Measurements from ENCODE around the gene PITPNB. TPM values are rescaled to one million over a fixed set of nuclear protein-coding genes. Genes with fewer than 3 reads are reported as not detected.

Gene PITPNB
- total and polyA plus RNA-seq, 2 experiments from 2014 or later = 50.9 to 56.0 TPM

DNA sequence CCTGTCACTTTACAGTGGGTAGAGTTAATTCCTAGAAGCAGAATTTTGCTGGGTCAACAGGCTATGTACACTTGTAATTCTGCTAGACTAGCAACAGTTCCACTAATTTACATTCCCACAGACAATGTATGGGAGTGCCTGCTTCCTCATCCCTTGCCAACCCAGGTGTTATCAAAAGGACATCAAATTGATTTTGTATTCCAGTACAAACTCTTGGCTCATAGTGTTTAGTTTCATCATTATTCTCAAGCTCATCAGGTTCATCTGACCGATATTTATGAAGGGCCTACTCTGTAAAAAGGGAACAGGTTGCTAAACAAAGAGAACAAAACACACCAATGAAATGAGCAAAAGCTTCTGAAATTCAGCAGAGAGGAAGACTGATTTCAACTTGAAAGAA is 30.7 kb downstream of the PITPNB start (continued):
- TF ChIP-seq, protein P1, sequence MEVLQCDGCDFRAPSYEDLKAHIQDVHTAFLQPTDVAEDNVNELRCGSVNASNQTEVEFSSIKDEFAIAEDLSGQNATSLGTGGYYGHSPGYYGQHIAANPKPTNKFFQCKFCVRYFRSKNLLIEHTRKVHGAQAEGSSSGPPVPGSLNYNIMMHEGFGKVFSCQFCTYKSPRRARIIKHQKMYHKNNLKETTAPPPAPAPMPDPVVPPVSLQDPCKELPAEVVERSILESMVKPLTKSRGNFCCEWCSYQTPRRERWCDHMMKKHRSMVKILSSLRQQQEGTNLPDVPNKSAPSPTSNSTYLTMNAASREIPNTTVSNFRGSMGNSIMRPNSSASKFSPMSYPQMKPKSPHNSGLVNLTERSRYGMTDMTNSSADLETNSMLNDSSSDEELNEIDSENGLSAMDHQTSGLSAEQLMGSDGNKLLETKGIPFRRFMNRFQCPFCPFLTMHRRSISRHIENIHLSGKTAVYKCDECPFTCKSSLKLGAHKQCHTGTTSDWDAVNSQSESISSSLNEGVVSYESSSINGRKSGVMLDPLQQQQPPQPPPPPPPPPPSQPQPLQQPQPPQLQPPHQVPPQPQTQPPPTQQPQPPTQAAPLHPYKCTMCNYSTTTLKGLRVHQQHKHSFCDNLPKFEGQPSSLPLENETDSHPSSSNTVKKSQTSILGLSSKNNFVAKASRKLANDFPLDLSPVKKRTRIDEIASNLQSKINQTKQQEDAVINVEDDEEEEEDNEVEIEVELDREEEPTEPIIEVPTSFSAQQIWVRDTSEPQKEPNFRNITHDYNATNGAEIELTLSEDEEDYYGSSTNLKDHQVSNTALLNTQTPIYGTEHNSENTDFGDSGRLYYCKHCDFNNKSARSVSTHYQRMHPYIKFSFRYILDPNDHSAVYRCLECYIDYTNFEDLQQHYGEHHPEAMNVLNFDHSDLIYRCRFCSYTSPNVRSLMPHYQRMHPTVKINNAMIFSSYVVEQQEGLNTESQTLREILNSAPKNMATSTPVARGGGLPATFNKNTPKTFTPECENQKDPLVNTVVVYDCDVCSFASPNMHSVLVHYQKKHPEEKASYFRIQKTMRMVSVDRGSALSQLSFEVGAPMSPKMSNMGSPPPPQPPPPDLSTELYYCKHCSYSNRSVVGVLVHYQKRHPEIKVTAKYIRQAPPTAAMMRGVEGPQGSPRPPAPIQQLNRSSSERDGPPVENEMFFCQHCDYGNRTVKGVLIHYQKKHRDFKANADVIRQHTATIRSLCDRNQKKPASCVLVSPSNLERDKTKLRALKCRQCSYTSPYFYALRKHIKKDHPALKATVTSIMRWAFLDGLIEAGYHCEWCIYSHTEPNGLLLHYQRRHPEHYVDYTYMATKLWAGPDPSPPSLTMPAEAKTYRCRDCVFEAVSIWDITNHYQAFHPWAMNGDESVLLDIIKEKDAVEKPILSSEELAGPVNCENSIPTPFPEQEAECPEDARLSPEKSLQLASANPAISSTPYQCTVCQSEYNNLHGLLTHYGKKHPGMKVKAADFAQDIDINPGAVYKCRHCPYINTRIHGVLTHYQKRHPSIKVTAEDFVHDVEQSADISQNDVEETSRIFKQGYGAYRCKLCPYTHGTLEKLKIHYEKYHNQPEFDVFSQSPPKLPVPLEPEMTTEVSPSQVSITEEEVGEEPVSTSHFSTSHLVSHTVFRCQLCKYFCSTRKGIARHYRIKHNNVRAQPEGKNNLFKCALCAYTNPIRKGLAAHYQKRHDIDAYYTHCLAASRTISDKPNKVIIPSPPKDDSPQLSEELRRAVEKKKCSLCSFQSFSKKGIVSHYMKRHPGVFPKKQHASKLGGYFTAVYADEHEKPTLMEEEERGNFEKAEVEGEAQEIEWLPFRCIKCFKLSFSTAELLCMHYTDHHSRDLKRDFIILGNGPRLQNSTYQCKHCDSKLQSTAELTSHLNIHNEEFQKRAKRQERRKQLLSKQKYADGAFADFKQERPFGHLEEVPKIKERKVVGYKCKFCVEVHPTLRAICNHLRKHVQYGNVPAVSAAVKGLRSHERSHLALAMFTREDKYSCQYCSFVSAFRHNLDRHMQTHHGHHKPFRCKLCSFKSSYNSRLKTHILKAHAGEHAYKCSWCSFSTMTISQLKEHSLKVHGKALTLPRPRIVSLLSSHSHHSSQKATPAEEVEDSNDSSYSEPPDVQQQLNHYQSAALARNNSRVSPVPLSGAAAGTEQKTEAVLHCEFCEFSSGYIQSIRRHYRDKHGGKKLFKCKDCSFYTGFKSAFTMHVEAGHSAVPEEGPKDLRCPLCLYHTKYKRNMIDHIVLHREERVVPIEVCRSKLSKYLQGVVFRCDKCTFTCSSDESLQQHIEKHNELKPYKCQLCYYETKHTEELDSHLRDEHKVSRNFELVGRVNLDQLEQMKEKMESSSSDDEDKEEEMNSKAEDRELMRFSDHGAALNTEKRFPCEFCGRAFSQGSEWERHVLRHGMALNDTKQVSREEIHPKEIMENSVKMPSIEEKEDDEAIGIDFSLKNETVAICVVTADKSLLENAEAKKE (CRISPR knock-in tag; IDR thresholded peaks at IDR 0.05) = no peak
- TF ChIP-seq ZNF114 (CRISPR knock-in tag; IDR thresholded peaks at IDR 0.05) (no peak), EZH2phosphoT487 (IDR thresholded peaks at IDR 0.05; ENCODE audit: unreplicated experiment) (no peak), EZH2 (IDR thresholded peaks at IDR 0.05; ENCODE audit: low read depth, unreplicated experiment) (no peak), POLR2AphosphoS5 (IDR thresholded peaks at IDR 0.05; ENCODE audit: low read depth) (no peak), CREB1 (CRISPR knock-in tag; IDR thresholded peaks at IDR 0.05; ENCODE audit: low read depth) (no peak), ZNF331 (CRISPR knock-in tag; IDR thresholded peaks at IDR 0.05; ENCODE audit: low read depth) (no peak), NANOG (IDR thresholded peaks at IDR 0.05; ENCODE audit: borderline replicate concordance) (no peak), STAT1 (IDR thresholded peaks at IDR 0.05; ENCODE audit: unreplicated experiment) (no peak)

DNA sequence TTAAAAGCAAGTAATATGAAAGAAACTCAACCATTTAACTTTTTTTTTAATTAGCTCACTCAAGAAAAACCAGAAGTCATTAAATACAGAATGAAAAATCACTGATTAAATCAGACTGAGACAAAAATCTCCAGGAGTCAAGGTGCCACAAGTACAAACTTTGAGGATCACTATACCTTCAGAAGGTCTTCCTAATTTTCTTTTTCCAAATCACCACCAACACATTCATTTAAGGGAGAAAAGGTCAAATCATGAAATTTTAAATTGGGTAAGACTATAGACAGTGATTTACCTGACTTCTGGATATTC is 32.3 kb downstream of the PITPNB start:
- Histone ChIP-seq H3K9me2 (ENCODE audit: insufficient read depth) (no peaks in the 10 kb centered on the region), H3K27me3 (ENCODE audit: insufficient read depth) (no peaks in the 10 kb centered on the region), H4K20me1 (replicated peaks; ENCODE audit: insufficient read depth) (peaks cover 10% of the 10 kb centered on the region), H3K79me2 (replicated peaks; ENCODE audit: insufficient read depth) (no peaks in the 10 kb centered on the region; the same call in 1 of the 2 replicates), H3K4me1 (ENCODE audit: insufficient read depth) (peaks cover 33% of the 10 kb centered on the region), H3K36me3 (ENCODE audit: insufficient read depth) (peaks cover 12% of the 10 kb centered on the region; the same call in 1 of the 2 replicates), H3K27ac (ENCODE audit: low read depth) (peak overlapping the region; percentile 20; the same call in 1 of the 2 replicates), H3K4me2 (no peak overlapping the region), H3F3A (replicated peaks; ENCODE audit: low read depth) (no peaks in the 10 kb centered on the region), H2AFZ (no peak overlapping the region), H3K4me3 (no peak overlapping the region)
- ATAC-seq (no peak), DNase-seq (ENCODE audit: low spot score) (no peak)
- peaks cover 42% of the 10 kb centered on the region for H3K4me1 Mint-ChIP-seq
- peaks cover 2% of the 10 kb centered on the region for H3K27me3 Mint-ChIP-seq (ENCODE audit: insufficient read depth, low read depth, poor library complexity)
- no peaks in the 10 kb centered on the region for H3K9me3 Mint-ChIP-seq
- H3K4me3 Mint-ChIP-seq = no peak overlapping the region
- peak overlapping the region; percentile 11; the same call in 1 of the 2 replicates for H3K27ac Mint-ChIP-seq
- peaks cover 22% of the 10 kb centered on the region for H3K36me3 Mint-ChIP-seq (ENCODE audit: low read depth)
- TF ChIP-seq STAT1 (IDR thresholded peaks at IDR 0.05; ENCODE audit: unreplicated experiment) = no peak
- TF ChIP-seq EZH2 (IDR thresholded peaks at IDR 0.05; ENCODE audit: low read depth, unreplicated experiment) = no peak
- no peak for TF ChIP-seq NANOG (IDR thresholded peaks at IDR 0.05; ENCODE audit: borderline replicate concordance)
- TF ChIP-seq CREB1 (CRISPR knock-in tag; IDR thresholded peaks at IDR 0.05; ENCODE audit: low read depth) = no peak
- TF ChIP-seq EZH2phosphoT487 (IDR thresholded peaks at IDR 0.05; ENCODE audit: unreplicated experiment) = no peak
- TF ChIP-seq ZNF114 (CRISPR knock-in tag; IDR thresholded peaks at IDR 0.05) = no peak
- TF ChIP-seq, protein P2, sequence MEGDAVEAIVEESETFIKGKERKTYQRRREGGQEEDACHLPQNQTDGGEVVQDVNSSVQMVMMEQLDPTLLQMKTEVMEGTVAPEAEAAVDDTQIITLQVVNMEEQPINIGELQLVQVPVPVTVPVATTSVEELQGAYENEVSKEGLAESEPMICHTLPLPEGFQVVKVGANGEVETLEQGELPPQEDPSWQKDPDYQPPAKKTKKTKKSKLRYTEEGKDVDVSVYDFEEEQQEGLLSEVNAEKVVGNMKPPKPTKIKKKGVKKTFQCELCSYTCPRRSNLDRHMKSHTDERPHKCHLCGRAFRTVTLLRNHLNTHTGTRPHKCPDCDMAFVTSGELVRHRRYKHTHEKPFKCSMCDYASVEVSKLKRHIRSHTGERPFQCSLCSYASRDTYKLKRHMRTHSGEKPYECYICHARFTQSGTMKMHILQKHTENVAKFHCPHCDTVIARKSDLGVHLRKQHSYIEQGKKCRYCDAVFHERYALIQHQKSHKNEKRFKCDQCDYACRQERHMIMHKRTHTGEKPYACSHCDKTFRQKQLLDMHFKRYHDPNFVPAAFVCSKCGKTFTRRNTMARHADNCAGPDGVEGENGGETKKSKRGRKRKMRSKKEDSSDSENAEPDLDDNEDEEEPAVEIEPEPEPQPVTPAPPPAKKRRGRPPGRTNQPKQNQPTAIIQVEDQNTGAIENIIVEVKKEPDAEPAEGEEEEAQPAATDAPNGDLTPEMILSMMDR (conservative IDR thresholded peaks at IDR 0.05; ENCODE audit: low read depth in 2 of 2) = no peak
- no peak for TF ChIP-seq ZNF331 (CRISPR knock-in tag; IDR thresholded peaks at IDR 0.05; ENCODE audit: low read depth)
